IPS-18c (cell line): ENCODE data around the gene SEC16A.

Experiments
- H3K4me3 ChIP-seq: 2 replicates; pipeline ENCODE4 v1.7.0; 2013; ENCODE audit warnings: low read depth, mild to moderate bottlenecking, low read length, moderate library complexity; ENCODE audit not compliant: insufficient read depth
- H3K9me3 ChIP-seq: one replicate; pipeline ENCODE4 v1.6.1; 2013; ENCODE audit warnings: mild to moderate bottlenecking, low read length, moderate library complexity; ENCODE audit not compliant: control insufficient read depth, insufficient read depth

Gene SEC16A

DNA sequence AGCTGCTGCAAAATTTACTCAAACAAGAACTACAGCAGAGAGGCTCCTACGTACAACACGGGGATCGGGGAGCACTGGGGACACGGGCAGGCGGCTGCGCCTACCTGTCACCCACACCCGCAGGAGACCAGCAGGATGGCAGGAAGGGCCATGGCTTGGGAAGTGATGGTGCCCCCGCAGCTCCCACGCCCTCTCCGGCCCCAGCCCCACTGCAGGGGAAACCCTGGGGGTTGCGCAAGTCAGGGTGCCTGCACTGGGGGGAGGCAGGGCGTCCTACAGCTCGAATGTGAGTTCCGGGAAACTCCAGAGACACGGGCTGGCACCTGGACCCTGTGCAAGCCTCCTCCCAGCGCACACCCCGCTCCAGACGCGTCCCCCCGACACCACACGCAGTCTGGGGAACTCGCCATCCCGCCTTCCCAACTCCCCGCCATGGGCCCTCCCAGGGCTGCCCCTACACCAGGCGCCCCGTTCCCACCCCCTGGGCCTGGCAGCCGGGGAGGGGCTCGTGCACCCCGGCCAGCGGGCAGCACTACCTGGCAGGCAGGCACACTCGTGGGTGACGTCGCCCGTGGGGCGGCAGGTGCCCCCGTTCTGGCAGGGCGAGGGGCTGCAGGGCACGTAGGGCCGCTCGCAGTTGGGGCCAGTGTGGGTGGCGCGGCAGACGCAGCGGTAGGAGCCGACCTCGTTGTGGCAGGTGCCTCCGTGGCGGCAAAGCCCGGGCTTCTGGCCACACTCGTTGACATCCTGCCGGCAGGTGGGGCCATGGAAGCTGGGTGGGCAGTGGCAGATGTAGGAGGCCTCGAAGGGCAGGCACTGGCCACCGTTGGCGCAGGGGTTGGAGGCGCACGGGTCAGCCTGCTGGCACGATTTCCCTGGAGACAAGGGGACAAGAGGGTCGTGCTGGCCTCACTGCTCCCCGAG, 39.7 kb upstream of the SEC16A start:
- H3K4me3 ChIP-seq: no peak overlapping the region
- peaks cover 4% of the 10 kb centered on the region for H3K9me3 ChIP-seq

- no peak overlapping the region for H3K4me3 ChIP-seq
Observed at GRCh38 chr9:136521537-136521936, 38.7 kb upstream of the SEC16A start.

GRCh38 chr9:136520053-136520540, 37.3 kb upstream of the SEC16A start:
- H3K4me3 ChIP-seq: no peak overlapping the region

More at GRCh38 chr9:136521537-136521936, 38.7 kb upstream of the SEC16A start:
- H3K9me3 ChIP-seq: peaks cover 2% of the 10 kb centered on the region

GRCh38 chr9:136519263-136520052, 36.6 kb upstream of the SEC16A start:
- Histone ChIP-seq H3K4me3 (no peak overlapping the region), H3K9me3 (no peaks in the 10 kb centered on the region)

More at GRCh38 chr9:136520053-136520540, 37.3 kb upstream of the SEC16A start:
- peaks cover 2% of the 10 kb centered on the region for H3K9me3 ChIP-seq

DNA sequence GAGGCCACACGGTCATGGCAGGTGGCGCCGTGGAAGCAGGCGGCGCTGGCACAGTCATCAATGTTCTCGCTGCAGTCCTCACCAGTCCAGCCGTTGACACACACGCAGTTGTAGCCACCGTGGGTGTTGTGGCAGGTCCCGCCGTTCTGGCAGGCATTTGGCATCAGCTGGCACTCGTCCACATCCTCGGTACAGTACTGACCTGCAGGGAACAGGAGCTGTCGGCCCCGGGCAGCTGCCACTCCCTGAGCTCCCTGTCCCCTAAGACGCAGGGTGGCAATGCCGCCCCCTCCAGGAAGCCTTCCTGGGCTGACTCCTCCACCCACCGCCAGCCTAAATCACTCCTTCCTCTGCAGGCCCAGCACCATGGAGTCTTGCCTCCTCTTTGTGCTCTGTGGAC, 35.8 kb upstream of the SEC16A start:
- Histone ChIP-seq H3K4me3 (no peak overlapping the region), H3K9me3 (no peaks in the 10 kb centered on the region)

DNA sequence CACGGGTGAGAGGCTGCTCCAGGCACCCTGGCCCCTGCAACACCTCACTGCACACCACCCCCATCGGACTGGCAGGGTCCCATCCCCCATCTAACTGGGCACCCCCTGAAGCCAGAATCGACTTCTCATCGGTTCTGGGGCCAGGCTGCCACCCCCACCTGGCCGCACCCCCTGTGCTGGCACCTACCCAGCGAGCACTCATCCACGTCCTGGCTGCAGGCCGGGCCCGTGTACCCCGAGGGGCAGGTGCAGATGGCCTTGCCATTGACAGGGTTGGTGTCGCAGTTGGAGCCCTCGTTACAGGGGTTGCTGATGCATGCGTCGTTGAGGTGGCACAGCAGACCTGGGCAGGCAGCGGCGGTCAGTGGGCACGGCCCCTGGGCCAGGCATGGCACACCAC, 35.1 kb upstream of the SEC16A start:
- Histone ChIP-seq H3K9me3 (no peaks in the 10 kb centered on the region), H3K4me3 (no peak overlapping the region)

GRCh38 chr9:136517012-136517743, 34.3 kb upstream of the SEC16A start:
- H3K4me3 ChIP-seq: no peak overlapping the region
- H3K9me3 ChIP-seq: no peaks in the 10 kb centered on the region

GRCh38 chr9:136516191-136516654, 33.4 kb upstream of the SEC16A start:
- Histone ChIP-seq H3K9me3 (no peaks in the 10 kb centered on the region), H3K4me3 (no peak overlapping the region)

DNA sequence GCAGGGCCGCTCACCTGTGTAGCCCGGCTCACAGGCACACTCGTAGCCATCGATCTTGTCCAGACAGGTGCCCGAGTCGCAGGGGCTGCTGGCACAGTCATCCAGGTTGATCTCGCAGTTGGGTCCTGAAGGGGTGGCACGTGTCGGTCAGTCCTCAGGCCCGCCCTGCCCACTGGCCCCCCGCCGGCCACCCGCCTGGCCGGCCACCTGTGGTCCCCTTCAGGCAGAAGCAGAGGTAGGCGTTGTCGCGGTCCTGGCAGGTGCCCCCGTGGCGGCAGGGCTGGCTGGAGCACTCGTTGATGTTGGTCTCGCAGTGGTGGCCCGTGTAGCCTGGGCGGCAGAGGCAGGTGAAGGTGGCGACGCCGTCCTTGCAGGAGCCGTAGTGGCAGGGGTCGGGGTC, 32.4 kb upstream of the SEC16A start:
- no peaks in the 10 kb centered on the region for H3K9me3 ChIP-seq
- no peak overlapping the region for H3K4me3 ChIP-seq

- Histone ChIP-seq H3K9me3 (no peaks in the 10 kb centered on the region), H3K4me3 (no peak overlapping the region)
Observed at GRCh38 chr9:136514022-136514714, 31.3 kb upstream of the SEC16A start.

DNA sequence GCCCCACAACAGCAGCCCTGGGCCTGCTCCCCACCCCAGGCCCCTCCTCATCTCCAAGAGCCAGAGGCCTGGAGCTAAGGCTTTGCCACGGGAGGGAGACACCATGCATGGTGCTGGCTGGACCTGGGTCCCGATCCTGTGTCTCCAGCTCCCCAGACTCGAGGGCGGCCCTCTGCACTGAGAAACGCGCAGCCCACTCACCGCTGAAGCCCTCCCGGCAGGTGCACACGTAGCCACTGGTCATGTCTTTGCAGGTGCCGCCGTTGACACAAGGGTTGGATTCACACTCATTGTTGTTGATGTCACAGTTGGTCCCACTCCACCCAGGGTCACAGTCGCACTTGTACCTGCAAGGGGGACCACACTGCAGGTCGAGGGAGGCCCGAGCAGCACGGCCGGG, 30.4 kb upstream of the SEC16A start:
- no peak overlapping the region for H3K4me3 ChIP-seq
- H3K9me3 ChIP-seq: no peaks in the 10 kb centered on the region

DNA sequence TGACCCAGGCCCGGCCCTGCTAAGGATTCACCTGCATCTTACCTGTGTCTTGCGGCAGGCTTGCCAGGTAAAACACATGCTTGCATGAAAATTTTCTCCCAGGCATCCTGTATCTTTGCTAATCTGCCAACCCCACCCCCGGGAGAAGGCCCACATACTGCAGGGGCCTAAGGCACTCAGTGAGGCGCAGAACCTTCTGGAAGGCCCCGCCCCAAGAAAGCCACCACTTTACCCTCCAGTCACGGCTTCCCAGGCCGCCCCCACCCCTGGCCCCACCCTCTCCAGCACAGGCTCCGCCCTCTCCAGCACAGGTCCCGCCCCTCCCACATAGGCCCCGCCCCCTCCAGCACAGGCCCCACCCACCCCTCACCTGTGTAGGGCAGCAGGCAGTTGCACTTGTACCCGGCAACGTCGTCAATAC, 29.8 kb upstream of the SEC16A start:
- no peaks in the 10 kb centered on the region for H3K9me3 ChIP-seq
- H3K4me3 ChIP-seq: no peak overlapping the region

DNA sequence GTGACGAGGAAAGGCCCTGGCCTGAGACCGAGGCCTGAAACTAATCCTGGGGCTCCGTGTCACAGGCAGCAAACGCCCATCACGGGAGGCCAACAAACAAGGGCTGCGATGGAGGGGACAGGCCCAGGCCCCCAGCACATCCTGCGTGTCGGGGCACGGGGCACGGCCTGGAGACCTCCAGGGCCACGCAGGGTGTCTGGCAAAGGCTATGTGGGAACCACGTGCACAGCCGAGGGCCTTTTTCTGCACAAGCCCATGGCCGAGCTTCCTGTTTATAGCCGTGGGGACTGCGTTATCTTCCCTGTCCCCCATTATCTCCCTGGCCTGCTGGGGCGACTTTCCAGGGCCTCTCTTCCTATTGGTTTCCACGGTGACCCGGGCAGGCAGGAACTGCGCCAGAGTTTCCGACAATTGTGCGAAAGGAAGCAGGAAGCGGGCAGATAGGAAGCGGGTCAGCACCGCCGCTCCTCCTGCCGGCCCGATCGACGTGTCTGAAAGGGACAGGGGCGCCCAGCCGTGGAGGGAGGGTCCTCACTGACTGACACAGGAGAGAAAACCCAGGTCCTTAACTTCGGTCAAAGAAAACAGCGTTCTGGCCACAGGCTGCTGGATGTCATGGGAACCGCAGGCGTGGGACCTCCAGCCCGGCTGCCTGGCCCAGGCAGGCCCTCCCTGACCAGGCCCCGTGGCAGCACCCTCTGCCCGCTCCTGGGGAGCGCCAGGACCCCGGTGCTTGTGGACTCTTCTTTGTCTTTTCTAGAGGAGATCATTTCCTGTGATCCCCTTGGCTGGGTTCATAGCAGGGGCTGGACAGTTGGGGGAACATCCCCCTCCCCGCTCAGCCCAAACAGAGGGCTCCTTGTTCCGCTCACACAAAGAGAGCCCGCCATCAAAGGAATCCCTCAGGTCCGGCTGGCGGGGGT, 29.1 kb upstream of the SEC16A start:
- Histone ChIP-seq H3K9me3 (no peaks in the 10 kb centered on the region), H3K4me3 (no peak overlapping the region)

GRCh38 chr9:136511144-136511669, 28.4 kb upstream of the SEC16A start:
- Histone ChIP-seq H3K9me3 (no peaks in the 10 kb centered on the region), H3K4me3 (no peak overlapping the region)

GRCh38 chr9:136510561-136510960, 27.7 kb upstream of the SEC16A start:
- no peak overlapping the region for H3K4me3 ChIP-seq
- no peaks in the 10 kb centered on the region for H3K9me3 ChIP-seq

DNA sequence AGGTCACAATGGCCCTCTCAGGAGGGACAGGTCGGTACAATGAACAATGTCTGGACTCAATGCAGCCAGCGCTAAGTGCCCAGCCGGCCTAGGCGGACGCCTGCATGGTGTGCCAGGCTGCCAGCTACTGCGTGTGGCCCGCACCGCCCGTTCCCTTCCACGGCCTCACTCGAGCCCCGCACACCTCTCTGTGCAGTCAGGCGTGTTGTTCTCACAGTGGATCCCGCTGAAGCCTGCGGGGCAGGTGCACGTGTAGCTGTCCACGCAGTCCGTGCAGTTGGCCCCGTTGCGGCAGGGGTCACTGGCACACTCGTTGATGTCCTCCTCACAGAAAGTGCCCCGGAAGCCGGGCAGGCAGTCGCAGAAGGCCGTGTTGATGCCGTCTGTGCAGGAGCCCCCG, 26.7 kb upstream of the SEC16A start:
- Histone ChIP-seq H3K4me3 (no peak overlapping the region), H3K9me3 (no peaks in the 10 kb centered on the region)
